IPS-NIHi7 (cell line): ENCODE data around the gene RNF224.

Experiments
- DNase-seq: peaks from one replicate; pipeline ENCODE4 v3.0.0; 2012; ENCODE audit warnings: mixed read lengths; ENCODE audit errors: extremely low spot score

The RNF224 gene

GRCh38 chr9:137214620-137215019 is 12.7 kb upstream of the RNF224 start:
- no peak for DNase-seq

GRCh38 chr9:137215196-137215986 is 11.9 kb upstream of the RNF224 start:
- no peak for DNase-seq

- no peak for DNase-seq
These were observed 10.9 kb upstream of the RNF224 start for GRCh38 chr9:137216188-137216965.

GRCh38 chr9:137217276-137218211 is 9.8 kb upstream of the RNF224 start:
- peak; percentile 88 for DNase-seq

- no peak for DNase-seq
These were observed 9.0 kb upstream of the RNF224 start for GRCh38 chr9:137218212-137218753.

GRCh38 chr9:137218754-137219271 is 8.5 kb upstream of the RNF224 start:
- DNase-seq: peak; percentile 41

GRCh38 chr9:137219757-137220316 is 7.5 kb upstream of the RNF224 start:
- DNase-seq: no peak

GRCh38 chr9:137220317-137221094 is 6.8 kb upstream of the RNF224 start:
- no peak for DNase-seq

- DNase-seq: no peak
These were observed 6.2 kb upstream of the RNF224 start for GRCh38 chr9:137221095-137221505.

- no peak for DNase-seq
These were observed 5.7 kb upstream of the RNF224 start for GRCh38 chr9:137221506-137222111.

- DNase-seq: no peak
These were observed 4.9 kb upstream of the RNF224 start, which contains the start of gene RNF208 for GRCh38 chr9:137222190-137223077. TSS of gene RNF208 (minus strand) at chr9:137222240. CDS start at chr9:137221212, 1,028 bp downstream.

- peak; percentile 96 for DNase-seq
These were observed 4.0 kb upstream of the RNF224 start for GRCh38 chr9:137223078-137223970.

GRCh38 chr9:137224830-137225694 is 2.2 kb upstream of the RNF224 start, which contains the start of gene CYSRT1:
TSS of gene CYSRT1 (plus strand) at chr9:137225174. CDS start at chr9:137225622, 448 bp downstream.
- DNase-seq: no peak

GRCh38 chr9:137225699-137226331 is 1.5 kb upstream of the RNF224 start:
- DNase-seq: no peak

- DNase-seq: no peak
These were observed 806 bp upstream of the RNF224 start for GRCh38 chr9:137226338-137227053.
